WTC11 (cell line): ENCODE measurements around the gene RPP40. TPM values are rescaled to one million over a fixed set of nuclear protein-coding genes. Genes with fewer than 3 reads are reported as not detected.

Experiments used
- ATAC-seq: fragments of 200-7000 bp; cut with Tn5 transposase; 2 replicates; pipeline ENCODE4 v1.10.0; 2021; ENCODE audit warnings: mild to moderate bottlenecking, moderate library complexity
- CTCF ChIA-PET: fragments of 300-600 bp; sonication (Branson Sonifier 250); formaldehyde crosslinking; loops from one replicate; lab custom pipeline; 2021; ENCODE audit warnings: antibody characterized with exemption; lab: Charles Lee
- POLR2A ChIA-PET: fragments of 350-600 bp; sonication (Branson Sonifier 250); formaldehyde crosslinking; loops from one replicate; lab custom pipeline; 2021; ENCODE audit warnings: antibody characterized with exemption; lab: Charles Lee
- DNase-seq: peaks from one replicate; pipeline ENCODE4 v3.0.0; 2021; ENCODE audit warnings: low spot score
- H3K27ac Mint-ChIP-seq: 2 replicates; pipeline ENCODE4 v1.8.0; 2021; ENCODE audit warnings: mixed read lengths
- H3K27me3 Mint-ChIP-seq: 2 replicates; pipeline ENCODE4 v1.8.0; 2021; ENCODE audit warnings: low read depth, mild to moderate bottlenecking, moderate library complexity, mixed read lengths
- H3K36me3 Mint-ChIP-seq: 2 replicates; pipeline ENCODE4 v1.8.0; 2021; ENCODE audit warnings: mixed read lengths
- H3K4me1 Mint-ChIP-seq: 2 replicates; pipeline ENCODE4 v1.8.0; 2022; ENCODE audit warnings: mixed read lengths
- H3K4me3 Mint-ChIP-seq: 2 replicates; pipeline ENCODE4 v1.8.0; 2021; ENCODE audit warnings: mild to moderate bottlenecking, moderate library complexity, mixed read lengths
- H3K9me3 Mint-ChIP-seq: 2 replicates; pipeline ENCODE4 v1.8.0; 2021; ENCODE audit warnings: mixed read lengths
- ATF1 ChIP-seq: sonication (generic); formaldehyde crosslinking; IDR thresholded peaks from 2 replicates; pipeline ENCODE4 v1.8.1; 2023; ENCODE audit warnings: mild to moderate bottlenecking, moderate library complexity, missing genetic modification reagents
- CBFB ChIP-seq: sonication (generic); formaldehyde crosslinking; IDR thresholded peaks from 2 replicates; pipeline ENCODE4 v1.8.1; 2022; ENCODE audit warnings: mild to moderate bottlenecking, low read depth, missing genetic modification reagents
- ESRRA ChIP-seq: sonication (generic); formaldehyde crosslinking; IDR thresholded peaks from 2 replicates; pipeline ENCODE4 v1.8.1; 2022; ENCODE audit warnings: mild to moderate bottlenecking, missing genetic modification reagents, borderline replicate concordance
- ETV6 ChIP-seq: sonication (generic); formaldehyde crosslinking; IDR thresholded peaks from 2 replicates; pipeline ENCODE4 v1.8.1; 2022; ENCODE audit warnings: mild to moderate bottlenecking, missing genetic modification reagents
- HMGA2 ChIP-seq: fragments of 250-450 bp; sonication (Bioruptor Pico); IDR thresholded peaks from 2 replicates; pipeline ENCODE4 v1.4.0; 2021; ENCODE audit warnings: mild to moderate bottlenecking, moderate library complexity
- IRF2 ChIP-seq: sonication (generic); formaldehyde crosslinking; IDR thresholded peaks from 2 replicates; pipeline ENCODE4 v1.8.0; 2022; ENCODE audit warnings: low read depth, missing genetic modification reagents, borderline replicate concordance
- JUN ChIP-seq: sonication (generic); formaldehyde crosslinking; IDR thresholded peaks from 2 replicates; pipeline ENCODE4 v1.8.0; 2023; ENCODE audit warnings: mild to moderate bottlenecking, missing genetic modification reagents
- PRRX2 ChIP-seq: fragments of 250-450 bp; sonication (Bioruptor Pico); IDR thresholded peaks from 2 replicates; pipeline ENCODE4 v1.8.0; 2021; ENCODE audit warnings: mild to moderate bottlenecking
- SMAD4 ChIP-seq: sonication (generic); formaldehyde crosslinking; IDR thresholded peaks from 2 replicates; pipeline ENCODE4 v1.8.0; 2022; ENCODE audit warnings: mild to moderate bottlenecking, missing genetic modification reagents
- TCF7 ChIP-seq: sonication (generic); formaldehyde crosslinking; IDR thresholded peaks from 2 replicates; pipeline ENCODE4 v1.8.0; 2022; ENCODE audit warnings: mild to moderate bottlenecking, low read depth, missing genetic modification reagents, moderate library complexity
- TEAD1 ChIP-seq: sonication (generic); formaldehyde crosslinking; IDR thresholded peaks from 2 replicates; pipeline ENCODE4 v1.8.0; 2022; ENCODE audit warnings: mild to moderate bottlenecking, missing genetic modification reagents
- TP53 ChIP-seq: sonication (generic); formaldehyde crosslinking; IDR thresholded peaks from 2 replicates; pipeline ENCODE4 v1.8.1; 2023; ENCODE audit warnings: mild to moderate bottlenecking, missing genetic modification reagents
- ZNF138 ChIP-seq: sonication (generic); formaldehyde crosslinking; conservative IDR thresholded peaks from 2 replicates; pipeline ENCODE4 v1.8.1; 2022; ENCODE audit warnings: mild to moderate bottlenecking, moderate library complexity, missing genetic modification reagents
- ZNF219 ChIP-seq: sonication (generic); formaldehyde crosslinking; IDR thresholded peaks from 2 replicates; pipeline ENCODE4 v1.8.0; 2023; ENCODE audit warnings: missing genetic modification reagents, mild to moderate bottlenecking, borderline replicate concordance
- total RNA-seq: library from RNA; stranded (reverse); gene quantifications from 3 replicates; pipeline ENCODE4 v1.2.3, GENCODE V29; 2021
- TF ChIP-seq, protein P1 (sequence below): fragments of 250-450 bp; sonication (Bioruptor Pico); IDR thresholded peaks from 2 replicates; pipeline ENCODE4 v1.9.0; 2021; ENCODE audit warnings: moderate library complexity, mild to moderate bottlenecking, inconsistent platforms, borderline replicate concordance
- TF ChIP-seq, protein P2 (sequence below): sonication (generic); formaldehyde crosslinking; IDR thresholded peaks from 2 replicates; pipeline ENCODE4 v1.8.1; 2023; ENCODE audit warnings: mild to moderate bottlenecking, missing genetic modification reagents
- TF ChIP-seq, protein P3 (sequence below): sonication (generic); formaldehyde crosslinking; IDR thresholded peaks from 2 replicates; pipeline ENCODE4 v1.8.1; 2023; ENCODE audit warnings: mild to moderate bottlenecking, moderate library complexity, missing genetic modification reagents
- TF ChIP-seq, protein P4 (sequence below): sonication (generic); formaldehyde crosslinking; IDR thresholded peaks from 2 replicates; pipeline ENCODE4 v1.8.0; 2022; ENCODE audit warnings: mild to moderate bottlenecking, missing genetic modification reagents
- TF ChIP-seq, protein P5 (sequence below): sonication (generic); formaldehyde crosslinking; conservative IDR thresholded peaks from 2 replicates; pipeline ENCODE4 v1.8.1; 2023; ENCODE audit warnings: mild to moderate bottlenecking, low read depth, missing genetic modification reagents, moderate library complexity
- TF ChIP-seq, protein P6 (sequence below): sonication (generic); formaldehyde crosslinking; IDR thresholded peaks from 2 replicates; pipeline ENCODE4 v1.8.0; 2023; ENCODE audit warnings: missing genetic modification reagents

The RPP40 gene
- total RNA-seq, 1 experiment from 2014 or later = 12.2 TPM

DNA sequence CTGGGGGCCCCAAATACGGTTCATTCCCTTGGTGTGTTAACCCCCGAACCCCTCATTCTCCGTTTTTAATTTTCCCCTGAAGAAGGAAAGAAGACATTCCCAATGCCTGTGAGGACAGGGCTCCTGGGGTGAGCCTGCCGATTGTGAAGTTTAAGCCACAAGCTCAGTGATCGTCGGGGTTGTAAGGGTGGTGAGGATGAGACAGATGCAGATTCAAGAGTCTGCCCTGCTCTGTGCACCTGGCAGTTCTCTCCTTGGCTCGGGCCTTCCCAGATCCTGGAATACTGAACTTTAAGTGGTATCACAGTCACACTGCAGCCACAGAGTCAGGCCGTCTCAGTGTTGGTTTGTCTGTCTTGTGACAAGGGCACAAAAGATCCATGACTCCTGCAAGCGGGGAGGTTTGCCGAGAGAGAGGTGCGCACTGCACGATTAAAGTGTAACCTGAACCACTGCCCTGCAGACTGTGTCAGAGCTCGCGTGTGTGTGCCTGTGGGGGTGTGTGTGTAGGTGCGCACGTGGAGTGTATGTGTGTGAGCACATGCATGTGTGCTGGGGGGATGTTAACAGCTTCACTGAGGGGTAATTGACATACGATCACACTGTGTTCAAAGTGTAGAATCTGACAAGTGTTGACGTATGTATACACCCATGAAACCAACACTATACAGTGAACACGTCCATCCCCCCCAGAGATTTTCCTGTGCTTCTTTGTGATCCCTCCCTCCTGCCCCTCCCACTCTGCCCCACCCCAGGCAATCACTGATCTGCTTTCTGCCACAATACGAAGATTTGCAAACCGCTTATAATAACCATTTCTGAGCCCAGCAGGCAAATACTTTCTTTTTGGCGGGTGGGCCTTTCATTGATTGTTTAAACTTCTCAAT lies 38.9 kb downstream of the RPP40 start:
- DNase-seq = no peak
- Mint-ChIP-seq H3K4me1 (peaks cover 9% of the 10 kb centered on the region), H3K36me3 (no peaks in the 10 kb centered on the region), H3K9me3 (no peaks in the 10 kb centered on the region), H3K27ac (no peak overlapping the region), H3K27me3 (no peaks in the 10 kb centered on the region), H3K4me3 (no peak overlapping the region)
- ATAC-seq = peak; percentile 21
- POLR2A ChIA-PET = no interaction called here
- TF ChIP-seq ZNF138 (CRISPR knock-in tag) (no peak), ZNF219 (CRISPR knock-in tag) (no peak), HMGA2 (CRISPR knock-in tag) (no peak), TCF7 (no peak), TEAD1 (no peak), TP53 (CRISPR knock-in tag) (no peak), JUN (CRISPR knock-in tag) (no peak), PRRX2 (CRISPR knock-in tag) (no peak), ATF1 (CRISPR knock-in tag) (no peak), ESRRA (no peak), ETV6 (CRISPR knock-in tag) (no peak), SMAD4 (CRISPR knock-in tag) (no peak), CBFB (CRISPR knock-in tag) (no peak), IRF2 (CRISPR knock-in tag) (no peak)
- TF ChIP-seq, protein P1, sequence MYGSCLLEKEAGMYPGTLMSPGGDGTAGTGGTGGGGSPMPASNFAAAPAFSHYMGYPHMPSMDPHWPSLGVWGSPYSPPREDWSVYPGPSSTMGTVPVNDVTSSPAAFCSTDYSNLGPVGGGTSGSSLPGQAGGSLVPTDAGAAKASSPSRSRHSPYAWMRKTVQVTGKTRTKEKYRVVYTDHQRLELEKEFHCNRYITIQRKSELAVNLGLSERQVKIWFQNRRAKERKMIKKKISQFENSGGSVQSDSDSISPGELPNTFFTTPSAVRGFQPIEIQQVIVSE = no peak
- TF ChIP-seq, protein P2, sequence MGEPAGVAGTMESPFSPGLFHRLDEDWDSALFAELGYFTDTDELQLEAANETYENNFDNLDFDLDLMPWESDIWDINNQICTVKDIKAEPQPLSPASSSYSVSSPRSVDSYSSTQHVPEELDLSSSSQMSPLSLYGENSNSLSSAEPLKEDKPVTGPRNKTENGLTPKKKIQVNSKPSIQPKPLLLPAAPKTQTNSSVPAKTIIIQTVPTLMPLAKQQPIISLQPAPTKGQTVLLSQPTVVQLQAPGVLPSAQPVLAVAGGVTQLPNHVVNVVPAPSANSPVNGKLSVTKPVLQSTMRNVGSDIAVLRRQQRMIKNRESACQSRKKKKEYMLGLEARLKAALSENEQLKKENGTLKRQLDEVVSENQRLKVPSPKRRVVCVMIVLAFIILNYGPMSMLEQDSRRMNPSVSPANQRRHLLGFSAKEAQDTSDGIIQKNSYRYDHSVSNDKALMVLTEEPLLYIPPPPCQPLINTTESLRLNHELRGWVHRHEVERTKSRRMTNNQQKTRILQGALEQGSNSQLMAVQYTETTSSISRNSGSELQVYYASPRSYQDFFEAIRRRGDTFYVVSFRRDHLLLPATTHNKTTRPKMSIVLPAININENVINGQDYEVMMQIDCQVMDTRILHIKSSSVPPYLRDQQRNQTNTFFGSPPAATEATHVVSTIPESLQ (CRISPR knock-in tag) = no peak
- TF ChIP-seq, protein P3, sequence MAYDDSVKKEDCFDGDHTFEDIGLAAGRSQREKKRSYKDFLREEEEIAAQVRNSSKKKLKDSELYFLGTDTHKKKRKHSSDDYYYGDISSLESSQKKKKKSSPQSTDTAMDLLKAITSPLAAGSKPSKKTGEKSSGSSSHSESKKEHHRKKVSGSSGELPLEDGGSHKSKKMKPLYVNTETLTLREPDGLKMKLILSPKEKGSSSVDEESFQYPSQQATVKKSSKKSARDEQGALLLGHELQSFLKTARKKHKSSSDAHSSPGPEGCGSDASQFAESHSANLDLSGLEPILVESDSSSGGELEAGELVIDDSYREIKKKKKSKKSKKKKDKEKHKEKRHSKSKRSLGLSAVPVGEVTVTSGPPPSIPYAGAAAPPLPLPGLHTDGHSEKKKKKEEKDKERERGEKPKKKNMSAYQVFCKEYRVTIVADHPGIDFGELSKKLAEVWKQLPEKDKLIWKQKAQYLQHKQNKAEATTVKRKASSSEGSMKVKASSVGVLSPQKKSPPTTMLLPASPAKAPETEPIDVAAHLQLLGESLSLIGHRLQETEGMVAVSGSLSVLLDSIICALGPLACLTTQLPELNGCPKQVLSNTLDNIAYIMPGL = no peak
- TF ChIP-seq, protein P4, sequence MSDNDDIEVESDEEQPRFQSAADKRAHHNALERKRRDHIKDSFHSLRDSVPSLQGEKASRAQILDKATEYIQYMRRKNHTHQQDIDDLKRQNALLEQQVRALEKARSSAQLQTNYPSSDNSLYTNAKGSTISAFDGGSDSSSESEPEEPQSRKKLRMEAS (CRISPR knock-in tag) = no peak
- TF ChIP-seq, protein P5, sequence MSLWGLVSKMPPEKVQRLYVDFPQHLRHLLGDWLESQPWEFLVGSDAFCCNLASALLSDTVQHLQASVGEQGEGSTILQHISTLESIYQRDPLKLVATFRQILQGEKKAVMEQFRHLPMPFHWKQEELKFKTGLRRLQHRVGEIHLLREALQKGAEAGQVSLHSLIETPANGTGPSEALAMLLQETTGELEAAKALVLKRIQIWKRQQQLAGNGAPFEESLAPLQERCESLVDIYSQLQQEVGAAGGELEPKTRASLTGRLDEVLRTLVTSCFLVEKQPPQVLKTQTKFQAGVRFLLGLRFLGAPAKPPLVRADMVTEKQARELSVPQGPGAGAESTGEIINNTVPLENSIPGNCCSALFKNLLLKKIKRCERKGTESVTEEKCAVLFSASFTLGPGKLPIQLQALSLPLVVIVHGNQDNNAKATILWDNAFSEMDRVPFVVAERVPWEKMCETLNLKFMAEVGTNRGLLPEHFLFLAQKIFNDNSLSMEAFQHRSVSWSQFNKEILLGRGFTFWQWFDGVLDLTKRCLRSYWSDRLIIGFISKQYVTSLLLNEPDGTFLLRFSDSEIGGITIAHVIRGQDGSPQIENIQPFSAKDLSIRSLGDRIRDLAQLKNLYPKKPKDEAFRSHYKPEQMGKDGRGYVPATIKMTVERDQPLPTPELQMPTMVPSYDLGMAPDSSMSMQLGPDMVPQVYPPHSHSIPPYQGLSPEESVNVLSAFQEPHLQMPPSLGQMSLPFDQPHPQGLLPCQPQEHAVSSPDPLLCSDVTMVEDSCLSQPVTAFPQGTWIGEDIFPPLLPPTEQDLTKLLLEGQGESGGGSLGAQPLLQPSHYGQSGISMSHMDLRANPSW = no peak
- TF ChIP-seq, protein P6, sequence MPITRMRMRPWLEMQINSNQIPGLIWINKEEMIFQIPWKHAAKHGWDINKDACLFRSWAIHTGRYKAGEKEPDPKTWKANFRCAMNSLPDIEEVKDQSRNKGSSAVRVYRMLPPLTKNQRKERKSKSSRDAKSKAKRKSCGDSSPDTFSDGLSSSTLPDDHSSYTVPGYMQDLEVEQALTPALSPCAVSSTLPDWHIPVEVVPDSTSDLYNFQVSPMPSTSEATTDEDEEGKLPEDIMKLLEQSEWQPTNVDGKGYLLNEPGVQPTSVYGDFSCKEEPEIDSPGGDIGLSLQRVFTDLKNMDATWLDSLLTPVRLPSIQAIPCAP (CRISPR knock-in tag) = no peak
- CTCF ChIA-PET = interaction anchor here (1.3 kb wide), 1 partner anchor 65 kb away, joined by 7 read pairs; no protein-coding TSS in a partner anchor
